Endodermal cell (in vitro differentiated cells): Measurements from ENCODE around the gene NEURL4. TPM values are rescaled to one million over a fixed set of nuclear protein-coding genes. Genes with fewer than 3 reads are reported as not detected.
"Not testable (repeated sequence)": the region's sequence is repeated elsewhere in the genome, so short reads cannot be mapped to it uniquely, and the experiment has no call there.

Experiments used
- DNase-seq: peaks from one replicate; pipeline ENCODE4 v3.0.0-alpha.2; 2017
- H3K27ac ChIP-seq: 2 replicates; pipeline ENCODE4 v1.5.1; 2013; ENCODE audit warnings: mild to moderate bottlenecking, low read depth, low read length, moderate library complexity
- H3K27me3 ChIP-seq: 2 replicates; pipeline ENCODE4 v1.6.1; 2013; ENCODE audit warnings: mild to moderate bottlenecking, low read length, moderate library complexity; ENCODE audit not compliant: insufficient read depth, control insufficient read depth, poor library complexity, severe bottlenecking
- H3K36me3 ChIP-seq: 2 replicates; pipeline ENCODE4 v1.7.0; 2013; ENCODE audit warnings: mild to moderate bottlenecking, low read length, moderate library complexity; ENCODE audit not compliant: control insufficient read depth, insufficient read depth
- H3K4me1 ChIP-seq: one replicate; pipeline ENCODE4 v1.7.0; 2013; ENCODE audit warnings: low read length; ENCODE audit not compliant: control insufficient read depth, insufficient read depth
- H3K4me3 ChIP-seq: 2 replicates; pipeline ENCODE4 v1.5.1; 2013; ENCODE audit warnings: mild to moderate bottlenecking, low read length, moderate library complexity
- H3K9ac ChIP-seq: 2 replicates; pipeline ENCODE4 v1.6.1; 2013; ENCODE audit warnings: mild to moderate bottlenecking, low read length, moderate library complexity; ENCODE audit not compliant: poor library complexity, severe bottlenecking; ENCODE audit errors: extremely low read depth
- H3K9me3 ChIP-seq: 2 replicates; pipeline ENCODE4 v1.6.1; 2013; ENCODE audit warnings: mild to moderate bottlenecking, low read length, moderate library complexity; ENCODE audit not compliant: control insufficient read depth
- H3K27ac Mint-ChIP-seq: 2 replicates; pipeline ENCODE4 v1.8.0; 2020; ENCODE audit warnings: mixed read lengths
- H3K27me3 Mint-ChIP-seq: 2 replicates; pipeline ENCODE4 v1.8.0; 2021; ENCODE audit warnings: mild to moderate bottlenecking, mixed read lengths; ENCODE audit not compliant: insufficient read depth
- H3K36me3 Mint-ChIP-seq: 2 replicates; pipeline ENCODE4 v1.8.0; 2020; ENCODE audit warnings: low read depth, mixed read lengths
- H3K4me1 Mint-ChIP-seq: 2 replicates; pipeline ENCODE4 v1.8.0; 2020; ENCODE audit warnings: mixed read lengths
- H3K4me3 Mint-ChIP-seq: 2 replicates; pipeline ENCODE4 v1.8.0; 2020; ENCODE audit warnings: mild to moderate bottlenecking, moderate library complexity, mixed read lengths
- H3K9me3 Mint-ChIP-seq: 2 replicates; pipeline ENCODE4 v1.8.0; 2020; ENCODE audit warnings: mild to moderate bottlenecking, mixed read lengths
- WGBS, 2 experiments: methylation state at CpG; one replicate each; pipeline versions ENCODE4 v1.1.5 to v1.1.7; 2013; ENCODE audit warnings: missing lambda C conversion rate in 2 of 2, mixed read lengths in 1 of 2; ENCODE audit not compliant: insufficient coverage in 1 of 2, insufficient read length in 1 of 2; 5-methylcytosine and 5-hydroxymethylcytosine counted together
- total RNA-seq, 2 donors: library from RNA; stranded (reverse); fragmentation: NEBNext Ultra II Directional in 1 of 2; extraction: Animal tissue kit (Norgen Biotek cat#: 25700) in 1 of 2; gene quantifications; 2 replicates in 1 of 2; 3 replicates in 1 of 2; pipeline ENCODE4 v1.2.1, GENCODE V29; 2021
- TF ChIP-seq, protein P1 (sequence below): fragments of 200-600 bp; sonication (generic); conservative IDR thresholded peaks from 2 replicates; pipeline ENCODE4 v1.5.0; 2021; ENCODE audit warnings: antibody characterized with exemption, mild to moderate bottlenecking

Gene NEURL4
- total RNA-seq, 2 donors from 2014 or later, result 51.3 to 52.7 TPM

DNA sequence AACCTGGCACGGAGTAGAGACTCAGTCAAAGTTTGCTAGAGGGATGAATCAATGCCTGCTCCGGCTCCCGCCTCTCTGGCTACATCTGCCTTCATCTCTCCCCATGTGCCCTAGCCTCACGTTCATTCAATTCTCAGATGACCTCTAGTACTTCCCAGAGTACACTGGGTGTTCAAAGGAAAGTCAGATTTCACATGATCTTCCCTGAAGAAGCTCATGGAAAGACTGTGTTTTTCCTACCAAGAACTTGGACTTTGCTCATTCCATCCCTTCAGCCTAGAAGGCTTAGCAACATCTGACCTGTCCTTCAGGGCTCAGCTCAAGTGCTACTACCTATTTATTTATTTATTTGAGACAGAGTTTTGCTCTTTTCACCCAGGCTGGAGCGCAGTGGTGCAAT is 40.7 kb upstream of the NEURL4 start:
- Mint-ChIP-seq H3K4me3 (no peak overlapping the region), H3K27ac (no peak overlapping the region), H3K9me3 (no peaks in the 10 kb centered on the region), H3K4me1 (no peaks in the 10 kb centered on the region), H3K27me3 (peaks cover 14% of the 10 kb centered on the region), H3K36me3 (no peaks in the 10 kb centered on the region)
- no peaks in the 10 kb centered on the region for H3K9me3 ChIP-seq
- no peaks in the 10 kb centered on the region for H3K27me3 ChIP-seq
- TF ChIP-seq, protein P1, sequence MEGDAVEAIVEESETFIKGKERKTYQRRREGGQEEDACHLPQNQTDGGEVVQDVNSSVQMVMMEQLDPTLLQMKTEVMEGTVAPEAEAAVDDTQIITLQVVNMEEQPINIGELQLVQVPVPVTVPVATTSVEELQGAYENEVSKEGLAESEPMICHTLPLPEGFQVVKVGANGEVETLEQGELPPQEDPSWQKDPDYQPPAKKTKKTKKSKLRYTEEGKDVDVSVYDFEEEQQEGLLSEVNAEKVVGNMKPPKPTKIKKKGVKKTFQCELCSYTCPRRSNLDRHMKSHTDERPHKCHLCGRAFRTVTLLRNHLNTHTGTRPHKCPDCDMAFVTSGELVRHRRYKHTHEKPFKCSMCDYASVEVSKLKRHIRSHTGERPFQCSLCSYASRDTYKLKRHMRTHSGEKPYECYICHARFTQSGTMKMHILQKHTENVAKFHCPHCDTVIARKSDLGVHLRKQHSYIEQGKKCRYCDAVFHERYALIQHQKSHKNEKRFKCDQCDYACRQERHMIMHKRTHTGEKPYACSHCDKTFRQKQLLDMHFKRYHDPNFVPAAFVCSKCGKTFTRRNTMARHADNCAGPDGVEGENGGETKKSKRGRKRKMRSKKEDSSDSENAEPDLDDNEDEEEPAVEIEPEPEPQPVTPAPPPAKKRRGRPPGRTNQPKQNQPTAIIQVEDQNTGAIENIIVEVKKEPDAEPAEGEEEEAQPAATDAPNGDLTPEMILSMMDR, result no peak
- WGBS, 2 experiments, result 85 to 92% methylated on average over 5 of the region's 5 CpGs
- H3K4me1 ChIP-seq, result no peaks in the 10 kb centered on the region
- no peak overlapping the region for H3K4me3 ChIP-seq
- no peak for DNase-seq
- no peaks in the 10 kb centered on the region for H3K36me3 ChIP-seq
- H3K9ac ChIP-seq, result no peak overlapping the region
- H3K27ac ChIP-seq, result no peak overlapping the region

DNA sequence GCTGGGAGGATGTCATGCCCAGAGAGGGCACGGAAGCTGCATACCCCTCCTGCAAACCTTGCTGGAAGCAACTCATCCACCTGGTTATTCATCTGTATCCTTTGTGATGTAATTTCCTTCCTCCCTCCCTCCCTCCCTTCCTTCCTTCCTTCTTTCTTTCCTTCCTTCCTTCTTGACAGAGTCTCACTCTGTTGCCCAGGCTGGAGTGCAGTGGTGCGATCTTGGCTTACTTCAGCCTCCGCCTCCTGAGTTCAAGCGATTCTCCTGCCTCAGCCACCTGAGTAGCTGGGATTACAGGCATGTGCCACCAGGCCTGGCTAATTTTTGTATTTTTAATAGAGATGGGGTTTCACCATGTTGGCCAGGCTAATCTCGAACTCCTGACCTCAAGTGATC is 39.5 kb upstream of the NEURL4 start:
- not testable (repeated sequence) for H3K36me3 Mint-ChIP-seq, H3K27ac ChIP-seq, H3K9ac ChIP-seq, H3K9me3 ChIP-seq, H3K27ac Mint-ChIP-seq, H3K36me3 ChIP-seq, H3K4me3 Mint-ChIP-seq, H3K4me1 ChIP-seq, H3K9me3 Mint-ChIP-seq, DNase-seq, H3K27me3 ChIP-seq, H3K4me3 ChIP-seq, H3K4me1 Mint-ChIP-seq
- 91 to 92% methylated on average over 5 of the region's 5 CpGs for WGBS, 2 experiments
- H3K27me3 Mint-ChIP-seq, result peaks cover 18% of the 10 kb centered on the region

- H3K36me3 Mint-ChIP-seq, result no peaks in the 10 kb centered on the region
- H3K4me1 ChIP-seq, result no peaks in the 10 kb centered on the region
- no peak overlapping the region for H3K4me3 ChIP-seq
- WGBS, 2 experiments, result 86 to 96% methylated on average over 3 to 10 of the region's 13 CpGs
- H3K9me3 Mint-ChIP-seq, result no peaks in the 10 kb centered on the region
- peak; percentile 63 for DNase-seq
- no peak overlapping the region for H3K4me3 Mint-ChIP-seq
- H3K36me3 ChIP-seq, result no peaks in the 10 kb centered on the region
- peaks cover 19% of the 10 kb centered on the region for H3K27me3 Mint-ChIP-seq
- H3K27me3 ChIP-seq, result no peaks in the 10 kb centered on the region
- H3K27ac ChIP-seq, result no peak overlapping the region
- no peaks in the 10 kb centered on the region for H3K4me1 Mint-ChIP-seq
- no peak overlapping the region for H3K9ac ChIP-seq
- no peaks in the 10 kb centered on the region for H3K9me3 ChIP-seq
- no peak overlapping the region for H3K27ac Mint-ChIP-seq
- TF ChIP-seq, protein P1, result no peak
These were observed 38.9 kb upstream of the NEURL4 start for GRCh38 chr17:7367918-7368598.

GRCh38 chr17:7367083-7367482 is 37.9 kb upstream of the NEURL4 start:
- Mint-ChIP-seq H3K4me1 (no peaks in the 10 kb centered on the region), H3K27ac (no peak overlapping the region), H3K4me3 (no peak overlapping the region), H3K9me3 (no peaks in the 10 kb centered on the region), H3K27me3 (peaks cover 19% of the 10 kb centered on the region), H3K36me3 (no peaks in the 10 kb centered on the region)
- peak; percentile 91 for DNase-seq
- no peaks in the 10 kb centered on the region for H3K4me1 ChIP-seq
- H3K9ac ChIP-seq, result no peak overlapping the region
- H3K27ac ChIP-seq, result no peak overlapping the region
- TF ChIP-seq, protein P1, result no peak
- H3K27me3 ChIP-seq, result no peaks in the 10 kb centered on the region
- 69% methylated on average over 8 of the region's 8 CpGs; no CpG with 5 or more reads in 1 of the 2 experiments for WGBS, 2 experiments
- H3K9me3 ChIP-seq, result no peaks in the 10 kb centered on the region
- H3K36me3 ChIP-seq, result no peaks in the 10 kb centered on the region
- H3K4me3 ChIP-seq, result no peak overlapping the region

DNA sequence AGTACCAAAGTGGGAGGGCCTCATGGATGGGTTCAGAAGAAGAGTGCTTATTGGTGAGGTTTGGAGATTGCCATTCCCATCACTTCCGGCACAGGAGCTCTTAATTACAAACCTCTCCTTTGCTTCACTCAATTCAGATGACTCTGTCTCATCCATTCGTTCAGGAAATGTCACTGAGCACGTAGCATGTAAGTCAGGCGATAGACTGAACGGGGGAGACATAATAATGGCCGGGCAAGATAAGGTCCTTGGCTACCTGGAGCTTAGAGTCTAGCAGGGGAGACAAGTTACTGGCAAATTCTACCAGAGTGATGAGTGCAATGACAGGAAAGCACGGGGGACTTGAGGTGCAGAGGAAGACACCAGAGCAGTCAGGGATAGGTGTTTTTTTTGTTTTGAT is 36.8 kb upstream of the NEURL4 start:
- not testable (repeated sequence) for DNase-seq
- WGBS, 2 experiments, result 91 to 100% methylated on average over 1 to 5 of the region's 7 CpGs

More for the DNA sequence above, 36.8 kb upstream of the NEURL4 start:
- not testable (repeated sequence) for H3K36me3 Mint-ChIP-seq, H3K9ac ChIP-seq, H3K27me3 ChIP-seq, H3K4me3 Mint-ChIP-seq, H3K36me3 ChIP-seq, H3K4me1 ChIP-seq, H3K4me3 ChIP-seq, H3K9me3 Mint-ChIP-seq, H3K4me1 Mint-ChIP-seq, H3K9me3 ChIP-seq, H3K27ac Mint-ChIP-seq, H3K27ac ChIP-seq
- peaks cover 21% of the 10 kb centered on the region for H3K27me3 Mint-ChIP-seq
